ENCODE data around the gene MAPK8IP3.

MAPK8IP3 gene

GRCh38 chr16:1705688-1706385 lies at the start of gene MAPK8IP3:
TSS of gene MAPK8IP3 (plus strand) at chr16:1706195. CDS start at chr16:1706340, 145 bp downstream.
- TF ChIP-seq CTCF (IDR thresholded peaks at IDR 0.05; ENCODE audit: insufficient read depth, low read length, poor library complexity, severe bottlenecking) = peak; percentile 27
- Histone ChIP-seq H3K27me3 (replicated peaks; ENCODE audit: control insufficient read depth, insufficient read depth, low read length) (no peaks in the 10 kb centered on the region), H3K36me3 (ENCODE audit: control insufficient read depth, insufficient read depth, low read length) (peaks cover 9% of the 10 kb centered on the region), H3K4me3 (replicated peaks; ENCODE audit: low read depth, low read length) (peak within 1 kb of the TSS; percentile 100)
- DNase-seq (ENCODE audit: extremely low read depth, insufficient read length) = peak; percentile 95

- no peak for TF ChIP-seq CTCF (IDR thresholded peaks at IDR 0.05; ENCODE audit: insufficient read depth, low read length, poor library complexity, severe bottlenecking)
- peaks cover 22% of the 10 kb centered on the region for H3K36me3 ChIP-seq (ENCODE audit: control insufficient read depth, insufficient read depth, low read length)
Observed at GRCh38 chr16:1656808-1657617, 49.0 kb upstream of the MAPK8IP3 start.

GRCh38 chr16:1657841-1658240 lies 48.2 kb upstream of the MAPK8IP3 start:
- TF ChIP-seq CTCF (IDR thresholded peaks at IDR 0.05; ENCODE audit: insufficient read depth, low read length, poor library complexity, severe bottlenecking) = no peak
- H3K36me3 ChIP-seq (ENCODE audit: control insufficient read depth, insufficient read depth, low read length) = peaks cover 22% of the 10 kb centered on the region
- H3K27me3 ChIP-seq (replicated peaks; ENCODE audit: control insufficient read depth, insufficient read depth, low read length) = no peaks in the 10 kb centered on the region
- no peak for DNase-seq (ENCODE audit: extremely low read depth, insufficient read length)
- no peak overlapping the region for H3K4me3 ChIP-seq (replicated peaks; ENCODE audit: low read depth, low read length)

More at GRCh38 chr16:1656808-1657617, 49.0 kb upstream of the MAPK8IP3 start:
- H3K4me3 ChIP-seq (replicated peaks; ENCODE audit: low read depth, low read length) = no peak overlapping the region
- H3K27me3 ChIP-seq (replicated peaks; ENCODE audit: control insufficient read depth, insufficient read depth, low read length) = no peaks in the 10 kb centered on the region
- no peak for DNase-seq (ENCODE audit: extremely low read depth, insufficient read length)

GRCh38 chr16:1659031-1659430 lies 47.0 kb upstream of the MAPK8IP3 start:
- DNase-seq (ENCODE audit: extremely low read depth, insufficient read length) = no peak
- no peaks in the 10 kb centered on the region for H3K27me3 ChIP-seq (replicated peaks; ENCODE audit: control insufficient read depth, insufficient read depth, low read length)
- TF ChIP-seq CTCF (IDR thresholded peaks at IDR 0.05; ENCODE audit: insufficient read depth, low read length, poor library complexity, severe bottlenecking) = no peak
- H3K36me3 ChIP-seq (ENCODE audit: control insufficient read depth, insufficient read depth, low read length) = peaks cover 19% of the 10 kb centered on the region
- no peak overlapping the region for H3K4me3 ChIP-seq (replicated peaks; ENCODE audit: low read depth, low read length)

- peaks cover 23% of the 10 kb centered on the region for H3K36me3 ChIP-seq (ENCODE audit: control insufficient read depth, insufficient read depth, low read length)
- no peak for DNase-seq (ENCODE audit: extremely low read depth, insufficient read length)
- H3K27me3 ChIP-seq (replicated peaks; ENCODE audit: control insufficient read depth, insufficient read depth, low read length) = no peaks in the 10 kb centered on the region
- TF ChIP-seq CTCF (IDR thresholded peaks at IDR 0.05; ENCODE audit: insufficient read depth, low read length, poor library complexity, severe bottlenecking) = no peak
- H3K4me3 ChIP-seq (replicated peaks; ENCODE audit: low read depth, low read length) = no peak overlapping the region
Observed at GRCh38 chr16:1661826-1662225, 44.2 kb upstream of the MAPK8IP3 start.

Measured in GM06990 (cell line).